IgD-negative memory B cell (primary cell): ENCODE results near the gene PIEZO2. TPM values are rescaled to one million over a fixed set of nuclear protein-coding genes. Genes with fewer than 3 reads are reported as not detected.
A peak's percentile ranks its signal among the peaks of the same experiment; 100 is the strongest.

Experiments
- H3K27ac Mint-ChIP-seq, 3 donors: one replicate each; pipeline ENCODE4 v1.8.0; 2020 to 2022; ENCODE audit warnings: mild to moderate bottlenecking in 3 of 3, mixed read lengths in 3 of 3, moderate library complexity in 1 of 3
- H3K27me3 Mint-ChIP-seq: one replicate; pipeline ENCODE4 v1.8.0; 2021; ENCODE audit warnings: mixed read lengths
- H3K36me3 Mint-ChIP-seq: one replicate; pipeline ENCODE4 v1.8.0; 2020; ENCODE audit warnings: mild to moderate bottlenecking, mixed read lengths
- H3K4me1 Mint-ChIP-seq, 3 donors: one replicate each; pipeline ENCODE4 v1.8.0; 2020 to 2022; ENCODE audit warnings: mixed read lengths in 3 of 3, mild to moderate bottlenecking in 1 of 3
- H3K4me3 Mint-ChIP-seq, 4 donors: one replicate each; pipeline ENCODE4 v1.8.0; 2020 to 2022; ENCODE audit warnings: mild to moderate bottlenecking in 4 of 4, mixed read lengths in 4 of 4, moderate library complexity in 3 of 4
- H3K9me3 Mint-ChIP-seq, 3 donors: one replicate each; pipeline ENCODE4 v1.8.0; 2020 to 2021; ENCODE audit warnings: mixed read lengths in 3 of 3, mild to moderate bottlenecking in 1 of 3
- polyA plus RNA-seq: library from polyadenylated mRNA; unstranded; fragments of 300-500 nt; fragmentation: Illumina TruSeq; gene quantifications from one replicate; pipeline ENCODE4 v1.2.3, GENCODE V29; 2021

PIEZO2 gene
- polyA plus RNA-seq, 1 donor from 2014 or later = not detected

GRCh38 chr18:10726198-10727068 is 422.9 kb downstream of the PIEZO2 start:
- H3K36me3 Mint-ChIP-seq = peaks cover 2% of the 10 kb centered on the region
- peaks cover 0 to 4% (median 0%) of the 10 kb centered on the region in 3 donors for H3K9me3 Mint-ChIP-seq
- H3K4me3 Mint-ChIP-seq = no peak overlapping the region
- peaks cover 18% of the 10 kb centered on the region for H3K27me3 Mint-ChIP-seq
- H3K27ac Mint-ChIP-seq = no peak overlapping the region
- H3K4me1 Mint-ChIP-seq = peaks cover 0 to 3% (median 0%) of the 10 kb centered on the region in 3 donors

DNA sequence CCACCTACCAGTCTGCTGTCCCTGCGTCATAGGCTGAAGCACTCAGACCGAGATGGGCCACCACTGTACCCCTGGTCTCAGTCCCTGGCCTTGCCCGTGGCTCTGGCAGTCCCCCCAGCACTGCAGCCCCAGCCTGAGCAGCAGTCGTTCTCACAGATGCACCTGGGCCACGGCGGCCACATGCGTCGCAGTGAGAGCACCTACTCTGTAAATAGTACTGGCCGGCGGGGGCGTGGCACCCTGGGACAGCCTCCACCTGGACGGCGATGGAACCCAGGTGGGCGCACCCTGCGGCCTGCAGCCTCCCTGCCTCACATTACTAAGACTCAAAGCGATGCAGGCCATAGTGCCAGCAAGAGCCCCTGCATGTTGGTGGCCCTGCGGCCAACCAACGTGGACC is 424.7 kb downstream of the PIEZO2 start:
- Mint-ChIP-seq H3K27ac (no peak overlapping the region), H3K27me3 (peaks cover 22% of the 10 kb centered on the region), H3K4me3 (peak overlapping the region in 1 of 4 donors; percentile 44), H3K9me3 (peaks cover 0 to 4% (median 0%) of the 10 kb centered on the region in 3 donors), H3K36me3 (peaks cover 2% of the 10 kb centered on the region), H3K4me1 (peaks cover 0 to 3% (median 0%) of the 10 kb centered on the region in 3 donors)

DNA sequence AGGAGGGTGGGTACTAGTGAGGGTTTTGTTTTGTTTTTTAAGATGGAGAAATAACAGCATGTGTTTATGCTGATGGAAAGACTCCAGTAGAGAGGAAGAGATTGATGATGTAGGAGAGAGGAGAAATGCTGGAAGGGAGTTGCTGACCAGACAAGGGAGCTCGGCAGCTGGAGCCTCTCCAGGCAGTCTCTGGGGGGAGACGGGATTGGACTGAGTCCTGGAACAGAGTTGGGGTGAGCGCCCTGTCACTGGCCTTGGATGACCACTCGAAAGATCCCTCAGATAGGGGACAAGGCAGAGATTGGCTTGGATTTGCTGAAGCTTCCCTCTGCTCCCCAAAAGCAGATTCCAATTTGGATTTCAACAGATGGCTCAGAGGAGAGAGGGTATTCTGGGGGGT is 425.9 kb downstream of the PIEZO2 start:
- Mint-ChIP-seq H3K4me3 (no peak overlapping the region), H3K27ac (no peak overlapping the region), H3K36me3 (peaks cover 2% of the 10 kb centered on the region), H3K27me3 (peaks cover 22% of the 10 kb centered on the region), H3K9me3 (peaks cover 0 to 4% (median 0%) of the 10 kb centered on the region in 3 donors), H3K4me1 (peaks cover 0 to 3% (median 0%) of the 10 kb centered on the region in 3 donors)

GRCh38 chr18:10718809-10719208 is 430.6 kb downstream of the PIEZO2 start:
- H3K4me1 Mint-ChIP-seq = no peaks in the 10 kb centered on the region
- H3K4me3 Mint-ChIP-seq = no peak overlapping the region
- no peaks in the 10 kb centered on the region for H3K36me3 Mint-ChIP-seq
- H3K27ac Mint-ChIP-seq = no peak overlapping the region
- peaks cover 12% of the 10 kb centered on the region for H3K27me3 Mint-ChIP-seq
- H3K9me3 Mint-ChIP-seq = peaks cover 0 to 3% (median 0%) of the 10 kb centered on the region in 3 donors

- Mint-ChIP-seq H3K9me3 (no peaks in the 10 kb centered on the region), H3K27me3 (peaks cover 3% of the 10 kb centered on the region), H3K36me3 (no peaks in the 10 kb centered on the region), H3K27ac (no peak overlapping the region), H3K4me3 (no peak overlapping the region), H3K4me1 (no peaks in the 10 kb centered on the region)
Observed at GRCh38 chr18:10715791-10716190, 433.6 kb downstream of the PIEZO2 start.

DNA sequence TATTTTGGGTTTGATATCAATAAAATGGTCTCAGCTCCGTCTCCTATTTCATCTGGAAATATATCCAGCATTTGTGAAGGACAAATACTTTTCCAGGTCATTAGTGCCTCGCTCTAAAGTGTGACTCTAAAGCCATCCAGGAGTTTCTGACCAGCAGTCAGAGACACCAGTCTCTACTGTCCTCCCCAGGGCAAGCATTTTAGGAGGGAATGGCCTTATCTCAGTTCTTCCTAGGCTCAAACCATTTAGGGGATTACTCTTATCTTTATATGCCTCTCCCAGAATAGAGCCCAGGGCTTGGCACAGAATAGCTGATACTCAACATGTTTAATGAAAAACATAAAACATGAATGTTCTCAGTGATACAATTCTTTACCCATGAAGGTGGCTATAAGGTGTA is 436.0 kb downstream of the PIEZO2 start:
- no peaks in the 10 kb centered on the region for H3K9me3 Mint-ChIP-seq
- peaks cover 2% of the 10 kb centered on the region for H3K27me3 Mint-ChIP-seq
- H3K4me1 Mint-ChIP-seq = no peaks in the 10 kb centered on the region
- H3K36me3 Mint-ChIP-seq = no peaks in the 10 kb centered on the region
- H3K4me3 Mint-ChIP-seq = no peak overlapping the region
- no peak overlapping the region for H3K27ac Mint-ChIP-seq

- Mint-ChIP-seq H3K4me3 (no peak overlapping the region), H3K27me3 (no peaks in the 10 kb centered on the region), H3K9me3 (peaks cover 0 to 3% (median 0%) of the 10 kb centered on the region in 3 donors), H3K36me3 (no peaks in the 10 kb centered on the region), H3K4me1 (peaks cover 0 to 3% (median 0%) of the 10 kb centered on the region in 3 donors), H3K27ac (no peak overlapping the region)
Observed at GRCh38 chr18:10707294-10707693, 442.1 kb downstream of the PIEZO2 start.

DNA sequence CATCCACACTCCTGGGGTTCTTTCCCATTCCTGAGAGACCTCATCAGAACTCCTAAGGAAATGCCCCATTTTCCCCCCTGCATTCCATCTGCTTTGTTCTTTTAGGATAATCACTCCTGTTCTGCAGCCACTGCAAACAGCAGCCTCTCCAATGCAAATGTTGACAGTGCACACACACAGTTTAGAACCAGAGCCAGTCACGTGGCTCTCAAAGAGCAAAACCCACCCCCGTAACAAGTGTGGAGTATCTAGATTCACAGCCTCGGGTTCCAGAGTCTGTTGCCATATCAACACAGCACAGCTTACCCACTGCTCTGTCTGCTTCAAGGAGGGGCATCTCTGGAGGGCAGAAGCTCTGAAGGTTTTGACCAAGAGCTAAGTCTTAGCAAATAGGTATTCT is 443.6 kb downstream of the PIEZO2 start:
- Mint-ChIP-seq H3K4me3 (no peak overlapping the region), H3K36me3 (no peaks in the 10 kb centered on the region), H3K27me3 (no peaks in the 10 kb centered on the region)

GRCh38 chr18:10705291-10705690 is 444.1 kb downstream of the PIEZO2 start:
- Mint-ChIP-seq H3K4me1 (peaks cover 0 to 4% (median 0%) of the 10 kb centered on the region in 3 donors), H3K27ac (no peak overlapping the region), H3K36me3 (no peaks in the 10 kb centered on the region)

More for the DNA sequence above, 443.6 kb downstream of the PIEZO2 start:
- H3K4me1 Mint-ChIP-seq = peaks cover 0 to 4% (median 0%) of the 10 kb centered on the region in 3 donors
- H3K9me3 Mint-ChIP-seq = peaks cover 0 to 3% (median 0%) of the 10 kb centered on the region in 3 donors
- H3K27ac Mint-ChIP-seq = no peak overlapping the region

GRCh38 chr18:10702206-10702605 is 447.2 kb downstream of the PIEZO2 start:
- Mint-ChIP-seq H3K4me3 (no peak overlapping the region), H3K36me3 (no peaks in the 10 kb centered on the region), H3K9me3 (peaks cover 0 to 3% (median 0%) of the 10 kb centered on the region in 3 donors), H3K27ac (no peak overlapping the region), H3K4me1 (peaks cover 0 to 4% (median 0%) of the 10 kb centered on the region in 3 donors), H3K27me3 (peaks cover 1% of the 10 kb centered on the region)

More at GRCh38 chr18:10705291-10705690, 444.1 kb downstream of the PIEZO2 start:
- Mint-ChIP-seq H3K9me3 (peaks cover 0 to 3% (median 0%) of the 10 kb centered on the region in 3 donors), H3K27me3 (no peaks in the 10 kb centered on the region), H3K4me3 (no peak overlapping the region)

DNA sequence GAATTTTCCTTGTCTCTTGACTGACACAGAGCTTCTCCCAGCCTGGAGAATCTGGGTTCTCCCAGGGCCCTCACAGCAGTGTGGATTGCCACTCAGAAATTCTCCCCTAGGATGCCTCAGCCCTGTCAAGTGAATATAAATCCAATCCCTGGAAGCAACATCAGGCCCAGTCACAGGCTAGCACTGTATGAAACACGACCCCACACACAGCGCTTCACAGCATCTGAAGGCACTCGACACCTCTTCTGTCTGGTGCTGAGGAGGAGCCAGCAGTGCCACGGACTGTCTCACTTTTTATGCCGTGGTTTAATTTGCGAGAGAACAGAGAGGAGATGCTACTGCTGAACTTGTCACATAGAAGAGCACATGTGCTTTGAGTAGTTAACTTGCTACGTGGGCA is 459.0 kb downstream of the PIEZO2 start:
- H3K27me3 Mint-ChIP-seq = no peaks in the 10 kb centered on the region
- peaks cover 0 to 1% (median 0%) of the 10 kb centered on the region in 3 donors for H3K4me1 Mint-ChIP-seq
- H3K36me3 Mint-ChIP-seq = no peaks in the 10 kb centered on the region
- H3K27ac Mint-ChIP-seq = no peak overlapping the region
- H3K4me3 Mint-ChIP-seq = no peak overlapping the region
- H3K9me3 Mint-ChIP-seq = no peaks in the 10 kb centered on the region

DNA sequence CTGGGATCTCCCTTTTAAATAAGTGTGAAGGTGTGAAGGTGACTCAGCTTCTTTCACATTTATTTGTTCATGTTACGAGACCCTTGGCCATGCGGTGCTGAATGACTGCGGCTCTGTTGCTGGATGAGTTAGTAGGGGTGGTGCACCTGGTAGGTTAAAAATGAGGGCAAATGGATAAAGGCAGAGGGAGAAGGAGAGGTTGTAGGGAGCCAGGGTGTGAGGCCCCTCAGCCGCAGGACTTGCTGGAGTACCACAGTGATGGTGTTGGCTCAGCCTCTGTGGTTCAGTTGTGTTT is 459.4 kb downstream of the PIEZO2 start:
- H3K27me3 Mint-ChIP-seq = no peaks in the 10 kb centered on the region
- H3K4me3 Mint-ChIP-seq = peak overlapping the region in 1 of 4 donors; percentile 18
- H3K27ac Mint-ChIP-seq = no peak overlapping the region
- H3K36me3 Mint-ChIP-seq = no peaks in the 10 kb centered on the region
- H3K9me3 Mint-ChIP-seq = no peaks in the 10 kb centered on the region
- H3K4me1 Mint-ChIP-seq = peaks cover 0 to 3% (median 0%) of the 10 kb centered on the region in 3 donors

DNA sequence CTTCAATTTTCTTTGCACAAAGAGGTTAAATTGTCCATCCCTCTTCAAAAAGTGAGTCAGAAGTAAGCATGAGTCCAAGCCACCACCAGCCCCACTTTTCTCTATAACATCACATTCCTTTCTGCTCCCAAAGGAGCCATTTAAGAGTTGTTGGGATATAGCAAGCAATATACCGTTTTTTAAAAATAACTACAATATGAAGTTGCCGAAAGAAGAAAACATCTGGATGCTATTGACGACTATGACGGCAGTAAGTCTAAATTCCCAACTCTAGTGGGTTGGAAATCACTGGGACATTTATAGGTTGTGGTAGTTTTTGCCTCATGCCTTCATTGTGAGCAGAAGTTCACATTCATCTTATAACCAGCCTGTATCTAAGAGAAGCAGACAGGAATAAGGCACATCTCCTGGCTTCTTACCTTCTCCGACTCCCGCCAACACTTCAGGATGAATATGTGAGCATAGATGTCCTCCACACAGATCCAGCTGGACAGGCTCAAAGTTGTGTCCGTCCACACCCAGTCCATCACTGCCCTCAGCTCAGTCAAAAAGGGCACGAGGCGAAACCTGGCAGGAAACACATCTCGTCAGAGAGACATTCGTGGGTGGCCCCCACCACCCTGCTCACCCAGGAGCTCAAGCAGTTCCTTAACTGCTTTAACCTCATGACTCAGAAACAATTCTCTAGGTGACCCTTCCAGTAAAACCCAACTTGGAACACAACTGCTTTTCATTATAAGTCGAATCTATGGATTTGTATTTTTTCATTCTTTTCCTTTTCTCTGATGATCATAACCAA is 459.9 kb downstream of the PIEZO2 start:
- Mint-ChIP-seq H3K9me3 (no peaks in the 10 kb centered on the region), H3K36me3 (no peaks in the 10 kb centered on the region), H3K4me3 (no peak overlapping the region), H3K27me3 (no peaks in the 10 kb centered on the region), H3K27ac (no peak overlapping the region), H3K4me1 (peaks cover 0 to 3% (median 0%) of the 10 kb centered on the region in 3 donors)

- H3K4me3 Mint-ChIP-seq = no peak overlapping the region
- no peak overlapping the region for H3K27ac Mint-ChIP-seq
- peaks cover 0 to 3% (median 0%) of the 10 kb centered on the region in 3 donors for H3K4me1 Mint-ChIP-seq
- H3K9me3 Mint-ChIP-seq = no peaks in the 10 kb centered on the region
- H3K36me3 Mint-ChIP-seq = no peaks in the 10 kb centered on the region
- no peaks in the 10 kb centered on the region for H3K27me3 Mint-ChIP-seq
Observed at GRCh38 chr18:10688766-10689165, 460.6 kb downstream of the PIEZO2 start.
